ENCODE measurements around the gene SPDYA. TPM values are rescaled to one million over a fixed set of nuclear protein-coding genes. Genes with fewer than 3 reads are reported as not detected.

The SPDYA gene
- total RNA-seq, 1 experiment from 2014 or later = 1.2 TPM

DNA sequence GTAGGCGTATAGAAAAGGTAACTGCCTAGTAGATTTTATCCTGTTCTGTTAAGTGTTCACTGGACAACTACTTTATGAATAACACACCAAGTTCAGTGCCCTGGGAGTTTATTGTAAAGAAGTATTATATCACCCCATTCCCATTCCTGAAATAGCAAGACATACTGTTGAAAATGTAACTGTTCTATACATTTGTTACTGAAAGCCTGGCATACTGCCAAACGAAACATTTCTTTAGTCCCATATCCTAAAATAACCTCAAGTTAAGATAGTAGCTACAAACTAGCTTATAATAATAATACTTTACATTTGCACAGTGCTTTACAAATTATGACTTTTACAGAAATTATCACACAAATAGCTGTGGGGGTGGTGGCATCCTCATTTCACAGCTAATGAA lies 25.1 kb downstream of the SPDYA start:
- H3K27ac ChIP-seq (ENCODE audit: low read depth, low read length) = no peak overlapping the region
- no peak for DNase-seq (ENCODE audit: low read depth, low spot score)
- no peak for TF ChIP-seq SP1 (IDR thresholded peaks at IDR 0.05; ENCODE audit: low read depth)
- TF ChIP-seq, protein P1, sequence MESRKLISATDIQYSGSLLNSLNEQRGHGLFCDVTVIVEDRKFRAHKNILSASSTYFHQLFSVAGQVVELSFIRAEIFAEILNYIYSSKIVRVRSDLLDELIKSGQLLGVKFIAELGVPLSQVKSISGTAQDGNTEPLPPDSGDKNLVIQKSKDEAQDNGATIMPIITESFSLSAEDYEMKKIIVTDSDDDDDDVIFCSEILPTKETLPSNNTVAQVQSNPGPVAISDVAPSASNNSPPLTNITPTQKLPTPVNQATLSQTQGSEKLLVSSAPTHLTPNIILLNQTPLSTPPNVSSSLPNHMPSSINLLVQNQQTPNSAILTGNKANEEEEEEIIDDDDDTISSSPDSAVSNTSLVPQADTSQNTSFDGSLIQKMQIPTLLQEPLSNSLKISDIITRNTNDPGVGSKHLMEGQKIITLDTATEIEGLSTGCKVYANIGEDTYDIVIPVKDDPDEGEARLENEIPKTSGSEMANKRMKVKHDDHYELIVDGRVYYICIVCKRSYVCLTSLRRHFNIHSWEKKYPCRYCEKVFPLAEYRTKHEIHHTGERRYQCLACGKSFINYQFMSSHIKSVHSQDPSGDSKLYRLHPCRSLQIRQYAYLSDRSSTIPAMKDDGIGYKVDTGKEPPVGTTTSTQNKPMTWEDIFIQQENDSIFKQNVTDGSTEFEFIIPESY (IDR thresholded peaks at IDR 0.05; ENCODE audit: extremely low read depth, insufficient replicate concordance, low read length) = no peak
- no peak for TF ChIP-seq ZNF274 (IDR thresholded peaks at IDR 0.05; ENCODE audit: low read depth, low read length)
- no peak for TF ChIP-seq EZH2phosphoT487 (IDR thresholded peaks at IDR 0.05; ENCODE audit: borderline replicate concordance)
- TF ChIP-seq ELF1 (IDR thresholded peaks at IDR 0.05; ENCODE audit: borderline replicate concordance, low read depth) = no peak
- no peak for TF ChIP-seq YY1 (IDR thresholded peaks at IDR 0.05; ENCODE audit: extremely low read depth, insufficient replicate concordance, low read depth, low read length)
- POLR2A ChIA-PET = no interaction called here
- no peak overlapping the region for H2AFZ ChIP-seq (ENCODE audit: low read depth, low read length, poor library complexity, severe bottlenecking)
- no peaks in the 10 kb centered on the region for H4K20me1 ChIP-seq (ENCODE audit: insufficient read depth)
- H3K9me3 ChIP-seq (ENCODE audit: control insufficient read depth in 1 of 2, insufficient read depth in 1 of 2, low read depth in 1 of 2, low read length in 2 of 2) = no peaks in the 10 kb centered on the region
- no peak overlapping the region for H3K9ac ChIP-seq (ENCODE audit: low read length)
- RAD21 ChIA-PET (ENCODE audit: low non-redundant PET in 1 of 2, low total read pairs in 2 of 2, uncharacterized antibody in 2 of 2, unreplicated experiment in 2 of 2) = no interaction called here
- H3K27me3 ChIP-seq (ENCODE audit: insufficient read depth, low read length) = no peaks in the 10 kb centered on the region
- CTCF ChIA-PET = no interaction called here
- no peaks in the 10 kb centered on the region for H3K36me3 ChIP-seq (ENCODE audit: control insufficient read depth in 1 of 2, insufficient read depth in 2 of 2, low read length in 2 of 2)
- H3K4me3 ChIP-seq (replicated peaks in 1 of 2; ENCODE audit: low read depth in 1 of 2, low read length in 2 of 2) = no peak overlapping the region
- intact Hi-C loops (cut with micrococcal nuclease) = loop anchor here (10.0 kb wide), 1 partner anchor 359 kb away; no protein-coding TSS in a partner anchor
- H3K4me1 ChIP-seq (ENCODE audit: control insufficient read depth in 1 of 2, insufficient read depth in 2 of 2, low read length in 2 of 2) = no peaks in the 10 kb centered on the region
- no peaks in the 10 kb centered on the region for H3K79me2 ChIP-seq (ENCODE audit: insufficient read depth, low read length)
- no peak overlapping the region for H3K4me2 ChIP-seq (ENCODE audit: low read length)
- no peak for ATAC-seq
- BruUV-seq (replicated peaks) = no TSS peak
- no peaks in the 10 kb centered on the region for H3K9me2 ChIP-seq (ENCODE audit: insufficient read depth)

DNA sequence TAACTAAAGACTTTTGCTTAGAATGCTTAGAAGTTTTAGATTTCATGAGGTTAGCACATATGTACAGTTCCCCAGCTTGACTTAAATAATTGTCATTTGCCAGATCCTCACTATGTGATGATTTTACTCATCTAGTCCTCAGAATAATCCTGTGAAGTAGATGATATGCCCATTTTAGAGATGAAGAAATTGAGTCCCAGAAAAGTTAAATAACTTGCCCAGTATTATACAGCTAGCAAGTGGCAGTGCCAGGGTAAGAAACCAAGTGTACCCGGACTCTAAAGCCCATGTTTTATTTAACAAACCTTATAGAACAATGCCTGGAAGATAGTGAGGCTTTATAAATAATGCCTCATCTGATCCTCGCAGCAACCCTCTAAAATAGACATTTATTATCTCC lies 28.3 kb downstream of the SPDYA start:
- Histone ChIP-seq H3K9ac (ENCODE audit: low read length) (no peak overlapping the region), H3K27ac (ENCODE audit: low read depth, low read length) (no peak overlapping the region), H3K27me3 (ENCODE audit: insufficient read depth, low read length) (no peaks in the 10 kb centered on the region), H3K4me2 (ENCODE audit: low read length) (no peak overlapping the region), H4K20me1 (ENCODE audit: insufficient read depth) (no peaks in the 10 kb centered on the region), H3K4me1 (ENCODE audit: control insufficient read depth in 1 of 2, insufficient read depth in 2 of 2, low read length in 2 of 2) (no peaks in the 10 kb centered on the region), H2AFZ (ENCODE audit: low read depth, low read length, poor library complexity, severe bottlenecking) (no peak overlapping the region), H3K36me3 (ENCODE audit: control insufficient read depth in 1 of 2, insufficient read depth in 2 of 2, low read length in 2 of 2) (no peaks in the 10 kb centered on the region), H3K79me2 (ENCODE audit: insufficient read depth, low read length) (no peaks in the 10 kb centered on the region), H3K4me3 (replicated peaks in 1 of 2; ENCODE audit: low read depth in 1 of 2, low read length in 2 of 2) (no peak overlapping the region), H3K9me3 (ENCODE audit: control insufficient read depth in 1 of 2, insufficient read depth in 1 of 2, low read depth in 1 of 2, low read length in 2 of 2) (no peaks in the 10 kb centered on the region), H3K9me2 (ENCODE audit: insufficient read depth) (no peaks in the 10 kb centered on the region)
- no peak for DNase-seq (ENCODE audit: low read depth, low spot score)
- CTCF ChIA-PET = no interaction called here
- ATAC-seq = no peak
- RAD21 ChIA-PET (ENCODE audit: low non-redundant PET in 1 of 2, low total read pairs in 2 of 2, uncharacterized antibody in 2 of 2, unreplicated experiment in 2 of 2) = no interaction called here
- TF ChIP-seq, protein P2, sequence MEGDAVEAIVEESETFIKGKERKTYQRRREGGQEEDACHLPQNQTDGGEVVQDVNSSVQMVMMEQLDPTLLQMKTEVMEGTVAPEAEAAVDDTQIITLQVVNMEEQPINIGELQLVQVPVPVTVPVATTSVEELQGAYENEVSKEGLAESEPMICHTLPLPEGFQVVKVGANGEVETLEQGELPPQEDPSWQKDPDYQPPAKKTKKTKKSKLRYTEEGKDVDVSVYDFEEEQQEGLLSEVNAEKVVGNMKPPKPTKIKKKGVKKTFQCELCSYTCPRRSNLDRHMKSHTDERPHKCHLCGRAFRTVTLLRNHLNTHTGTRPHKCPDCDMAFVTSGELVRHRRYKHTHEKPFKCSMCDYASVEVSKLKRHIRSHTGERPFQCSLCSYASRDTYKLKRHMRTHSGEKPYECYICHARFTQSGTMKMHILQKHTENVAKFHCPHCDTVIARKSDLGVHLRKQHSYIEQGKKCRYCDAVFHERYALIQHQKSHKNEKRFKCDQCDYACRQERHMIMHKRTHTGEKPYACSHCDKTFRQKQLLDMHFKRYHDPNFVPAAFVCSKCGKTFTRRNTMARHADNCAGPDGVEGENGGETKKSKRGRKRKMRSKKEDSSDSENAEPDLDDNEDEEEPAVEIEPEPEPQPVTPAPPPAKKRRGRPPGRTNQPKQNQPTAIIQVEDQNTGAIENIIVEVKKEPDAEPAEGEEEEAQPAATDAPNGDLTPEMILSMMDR (IDR thresholded peaks at IDR 0.05 in 2 of 3, conservative IDR thresholded peaks at IDR 0.05 in 1 of 3; ENCODE audit: borderline replicate concordance in 1 of 3, insufficient read depth in 1 of 3, low read depth in 2 of 3, low read length in 2 of 3) = no peak
- TF ChIP-seq YY1 (IDR thresholded peaks at IDR 0.05; ENCODE audit: extremely low read depth, insufficient replicate concordance, low read depth, low read length) (no peak), ZFX (IDR thresholded peaks at IDR 0.05) (no peak), TCF7L2 (IDR thresholded peaks at IDR 0.05; ENCODE audit: borderline replicate concordance, extremely low read depth, insufficient read depth, insufficient read length) (no peak), EZH2 (IDR thresholded peaks at IDR 0.05) (no peak), RAD21 (IDR thresholded peaks at IDR 0.05; ENCODE audit: low read depth) (no peak), POLR2A (IDR thresholded peaks at IDR 0.05; ENCODE audit: borderline replicate concordance, extremely low read depth, insufficient read depth, insufficient read length) (no peak), POLR2AphosphoS5 (IDR thresholded peaks at IDR 0.05; ENCODE audit: low read depth, low read length) (no peak)
- TF ChIP-seq, protein P3, sequence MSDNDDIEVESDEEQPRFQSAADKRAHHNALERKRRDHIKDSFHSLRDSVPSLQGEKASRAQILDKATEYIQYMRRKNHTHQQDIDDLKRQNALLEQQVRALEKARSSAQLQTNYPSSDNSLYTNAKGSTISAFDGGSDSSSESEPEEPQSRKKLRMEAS (IDR thresholded peaks at IDR 0.05) = no peak
- intact Hi-C loops (cut with micrococcal nuclease) = loop anchor here (10.0 kb wide), 1 partner anchor 356 kb away; no protein-coding TSS in a partner anchor
- POLR2A ChIA-PET = no interaction called here
- BruUV-seq (replicated peaks) = no TSS peak
